HFF-Myc (cell line): ENCODE measurements around the gene MAP4K5.

Source experiments
- DNase-seq: peaks from one replicate; pipeline ENCODE4 v3.0.0-alpha.2; 2011; ENCODE audit warnings: low read depth; ENCODE audit errors: extremely low read depth
- H3K4me3 ChIP-seq: replicated peaks from 2 replicates; pipeline ENCODE4 v1.5.1; 2011; ENCODE audit warnings: low read depth, mild to moderate bottlenecking, control low read depth, low read length
- TF ChIP-seq, protein P1 (sequence below): IDR thresholded peaks from 2 replicates; pipeline ENCODE4 v1.5.1; 2012; ENCODE audit warnings: mild to moderate bottlenecking, low read depth, low read length, control low read depth; ENCODE audit errors: missing control alignments

Gene MAP4K5

DNA sequence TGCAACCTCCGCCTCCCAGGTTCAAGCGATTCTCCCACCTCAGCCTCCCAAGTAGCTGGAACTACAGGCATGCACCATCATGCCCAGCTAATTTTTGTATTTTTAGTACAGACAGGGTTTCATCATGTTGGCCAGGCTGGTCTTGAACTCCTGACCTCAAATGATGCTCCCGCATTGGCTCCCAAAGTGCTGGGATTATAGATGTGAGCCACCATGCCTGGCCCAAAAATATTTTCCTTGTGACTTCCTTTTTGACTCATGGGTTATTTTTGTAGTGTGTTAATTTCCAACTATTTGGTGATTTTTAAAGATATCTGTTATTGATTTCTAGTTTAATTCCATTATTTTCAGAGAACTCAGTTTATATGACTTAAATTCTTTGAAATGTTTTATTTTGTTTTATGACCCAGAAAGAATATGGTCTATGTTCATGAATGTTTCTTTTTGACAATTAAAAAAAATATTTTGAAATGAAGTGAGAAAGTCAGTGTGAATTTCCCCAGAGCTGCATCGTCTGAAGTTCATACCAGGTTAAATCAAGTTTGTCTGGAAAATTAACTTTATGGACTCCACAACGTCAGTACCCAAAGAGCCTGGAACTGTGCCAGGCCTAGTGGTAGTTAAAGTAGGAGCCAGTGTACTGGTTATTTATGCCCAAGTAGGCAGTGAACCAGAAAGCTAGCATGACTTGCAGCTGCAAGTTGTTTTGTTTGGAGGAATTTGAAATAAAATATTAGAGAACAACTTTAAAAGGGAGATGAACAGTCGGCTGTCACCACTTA is 132.9 kb downstream of the MAP4K5 start:
- no peak for DNase-seq
- H3K4me3 ChIP-seq, result no peak overlapping the region
- TF ChIP-seq, protein P1, sequence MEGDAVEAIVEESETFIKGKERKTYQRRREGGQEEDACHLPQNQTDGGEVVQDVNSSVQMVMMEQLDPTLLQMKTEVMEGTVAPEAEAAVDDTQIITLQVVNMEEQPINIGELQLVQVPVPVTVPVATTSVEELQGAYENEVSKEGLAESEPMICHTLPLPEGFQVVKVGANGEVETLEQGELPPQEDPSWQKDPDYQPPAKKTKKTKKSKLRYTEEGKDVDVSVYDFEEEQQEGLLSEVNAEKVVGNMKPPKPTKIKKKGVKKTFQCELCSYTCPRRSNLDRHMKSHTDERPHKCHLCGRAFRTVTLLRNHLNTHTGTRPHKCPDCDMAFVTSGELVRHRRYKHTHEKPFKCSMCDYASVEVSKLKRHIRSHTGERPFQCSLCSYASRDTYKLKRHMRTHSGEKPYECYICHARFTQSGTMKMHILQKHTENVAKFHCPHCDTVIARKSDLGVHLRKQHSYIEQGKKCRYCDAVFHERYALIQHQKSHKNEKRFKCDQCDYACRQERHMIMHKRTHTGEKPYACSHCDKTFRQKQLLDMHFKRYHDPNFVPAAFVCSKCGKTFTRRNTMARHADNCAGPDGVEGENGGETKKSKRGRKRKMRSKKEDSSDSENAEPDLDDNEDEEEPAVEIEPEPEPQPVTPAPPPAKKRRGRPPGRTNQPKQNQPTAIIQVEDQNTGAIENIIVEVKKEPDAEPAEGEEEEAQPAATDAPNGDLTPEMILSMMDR, result no peak

DNA sequence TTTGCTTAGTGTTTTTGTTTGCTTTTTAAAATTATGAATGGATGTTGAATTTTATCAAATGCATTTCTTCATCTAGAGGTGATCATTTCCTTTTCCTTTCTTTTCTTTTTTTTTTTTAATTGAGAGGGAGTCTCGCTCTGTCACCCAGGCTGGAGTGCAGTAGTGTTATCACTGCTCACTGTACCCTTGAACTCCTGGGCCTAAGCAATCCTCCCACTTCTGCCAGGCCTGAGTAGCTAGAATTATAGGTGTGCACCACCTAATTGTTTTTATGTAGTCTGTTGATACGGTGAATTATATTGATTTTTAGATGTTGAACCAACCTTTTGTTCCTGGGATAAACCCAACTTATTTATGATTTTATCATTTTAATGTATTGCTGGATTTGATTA is 134.2 kb downstream of the MAP4K5 start:
- TF ChIP-seq, protein P1, result no peak
- H3K4me3 ChIP-seq, result no peak overlapping the region
- no peak for DNase-seq

DNA sequence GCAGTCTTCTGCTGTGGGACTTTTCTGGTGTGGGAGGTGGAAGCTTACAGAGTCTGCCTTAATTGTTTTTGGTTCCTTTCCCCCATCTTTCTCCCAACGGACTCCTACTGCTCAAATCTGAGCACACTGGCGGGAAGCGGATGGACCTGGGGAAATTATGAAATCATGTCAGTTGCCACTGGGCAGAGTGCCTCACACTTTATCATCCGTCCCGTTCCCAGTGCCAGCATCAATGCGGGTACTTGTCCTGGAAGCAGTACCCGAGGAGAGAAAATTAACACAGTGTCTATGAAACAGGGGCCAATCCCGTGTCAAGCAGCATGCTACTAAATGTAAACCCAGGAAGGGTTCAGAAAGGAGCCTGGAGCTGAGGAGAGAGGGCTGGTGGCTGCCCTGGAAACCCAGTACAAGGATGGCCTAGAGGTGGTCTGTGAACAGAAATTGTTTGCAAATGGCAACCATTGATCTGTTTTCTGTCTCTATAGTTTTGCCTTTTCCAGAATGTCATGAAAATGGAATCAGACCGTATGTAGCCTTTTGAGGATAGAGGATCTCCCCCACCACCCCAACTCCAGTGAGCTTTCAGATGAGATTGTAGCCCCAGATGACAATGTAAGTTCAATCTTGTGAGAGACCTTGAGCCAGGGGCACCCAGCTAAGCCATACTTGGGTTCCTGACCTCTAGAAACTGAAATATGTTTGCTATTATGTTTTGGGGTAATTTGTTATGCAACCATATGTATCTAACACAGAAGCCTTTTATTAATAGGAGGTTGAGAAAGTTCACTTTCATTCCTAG is 134.8 kb downstream of the MAP4K5 start:
- TF ChIP-seq, protein P1, result no peak
- DNase-seq, result no peak
- peak overlapping the region; percentile 67 for H3K4me3 ChIP-seq

DNA sequence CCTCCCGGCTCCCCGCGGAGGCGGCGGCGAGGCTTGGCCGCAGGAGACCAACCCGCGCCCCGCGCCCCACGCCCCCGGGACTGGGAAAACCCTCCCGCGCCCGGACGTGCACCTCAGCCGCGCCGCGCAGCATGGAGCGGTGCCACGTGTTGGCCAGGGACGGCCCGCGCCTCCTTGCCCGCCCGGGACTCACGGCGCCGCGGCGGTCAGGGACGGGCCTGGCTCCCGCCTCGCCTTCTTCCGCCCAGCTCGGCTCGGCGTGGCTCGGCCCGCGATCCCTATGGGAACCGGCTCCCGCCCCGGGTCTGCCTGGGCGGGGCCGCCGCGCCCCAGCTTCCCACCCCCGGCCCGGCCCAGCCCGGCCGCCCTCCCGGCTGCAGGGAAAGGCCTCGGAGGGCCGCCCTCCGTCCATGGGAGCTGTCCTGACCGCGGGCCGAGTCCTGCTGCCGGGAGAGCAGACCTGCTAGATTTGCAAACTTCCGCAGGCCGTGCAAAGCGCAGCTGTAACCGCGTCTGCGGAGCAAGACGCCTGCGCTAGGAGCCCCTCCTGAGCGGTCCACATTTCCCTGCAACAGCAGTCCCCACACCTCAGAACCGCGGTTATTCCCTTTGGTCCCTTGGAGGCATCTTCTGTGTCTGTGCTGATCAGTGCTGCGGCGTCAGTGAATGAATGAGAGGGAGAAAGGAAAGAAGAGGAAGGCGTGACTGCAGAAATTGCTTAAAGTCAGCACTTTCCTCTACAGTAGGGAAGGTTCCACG is 135.6 kb downstream of the MAP4K5 start, which contains the start of gene CDKL1:
Gene CDKL1, minus strand, starts transcription at position 251 of the 759 bp plus-strand sequence. CDS start 1,013 bp downstream, outside the sequence.
- TF ChIP-seq, protein P1, result no peak
- DNase-seq, result no peak
- peak within 1 kb of the TSS; percentile 67 for H3K4me3 ChIP-seq

DNA sequence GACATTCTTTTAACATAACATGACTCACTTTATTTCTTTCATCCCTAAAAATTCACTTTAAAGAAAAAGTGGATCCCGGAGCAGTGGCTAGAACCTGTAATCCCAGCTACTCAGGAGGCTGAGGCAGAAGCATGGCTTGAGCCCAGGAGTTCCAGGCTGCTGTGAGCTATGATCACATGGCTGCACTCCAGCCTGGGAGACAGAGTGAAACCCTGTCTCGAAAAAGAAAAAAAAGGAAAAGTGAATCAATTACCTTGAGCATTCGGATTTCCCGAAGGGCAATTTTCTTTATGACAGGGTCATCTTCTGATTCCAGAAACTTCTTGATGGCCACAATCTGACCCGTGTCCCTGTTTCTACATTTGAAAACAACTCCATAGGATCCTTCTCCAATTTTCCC is 136.9 kb downstream of the MAP4K5 start:
- DNase-seq, result no peak
- TF ChIP-seq, protein P1, result no peak
- peak overlapping the region; percentile 67 for H3K4me3 ChIP-seq

DNA sequence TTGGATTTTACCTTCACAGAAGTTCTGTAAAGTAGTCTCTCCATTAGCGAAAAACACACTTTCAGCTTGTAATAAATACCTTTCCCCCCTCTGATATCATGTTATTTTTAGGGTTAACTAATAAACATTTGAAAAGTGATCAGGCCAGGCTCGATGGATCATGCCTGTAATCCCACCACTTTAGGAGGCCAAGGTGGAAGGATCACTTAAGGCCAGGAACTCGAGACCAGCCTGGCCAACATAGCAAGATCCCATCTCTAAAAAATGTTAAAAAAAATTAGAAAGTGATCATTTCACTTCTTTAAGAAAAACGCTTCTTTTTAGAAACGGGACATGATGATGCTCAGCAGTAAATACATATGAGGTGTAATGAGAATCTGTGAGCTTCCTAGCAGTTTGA is 137.7 kb downstream of the MAP4K5 start:
- peak overlapping the region; percentile 67 for H3K4me3 ChIP-seq
- no peak for DNase-seq
- TF ChIP-seq, protein P1, result no peak
